Cardiac septum (tissue), 1 donor: ENCODE results near the gene CDH5. TPM values are rescaled to one million over a fixed set of nuclear protein-coding genes. Genes with fewer than 3 reads are reported as not detected.
"Not testable (repeated sequence)": the region's sequence is repeated elsewhere in the genome, so short reads cannot be mapped to it uniquely, and the experiment has no call there.

Experiments used
- DNase-seq: peaks from one replicate; pipeline ENCODE4 v3.0.0-alpha.2; 2020; ENCODE audit warnings: low spot score
- intact Hi-C: fragments of 100-400 bp; cut with DNase I; formaldehyde crosslinking; loops from one replicate; pipeline ENCODE4 v1.14.0; 2022
- long read RNA-seq: library from polyadenylated mRNA; unstranded; transcript quantifications from one replicate; pipeline ENCODE4 v2.0.0, GENCODE V29; 2021
- total RNA-seq: library from RNA; stranded (reverse); fragmentation: NEBNext Ultra II Directional; extraction: Animal tissue kit (Norgen Biotek cat#: 25700); gene quantifications from one replicate; pipeline ENCODE4 v1.2.1, GENCODE V29; 2021
- donor health status: DM: no; HTN: no; CAD: no.

Gene CDH5
- total RNA-seq, result 51.9 TPM
- long read RNA-seq, full-length matches to known transcripts, result 15 of 68 reads
- long read RNA-seq, partial matches to known transcripts, result 52 of 68 reads
- long read RNA-seq, other reads (novel, unspliced or antisense), result 1 of 68 reads

DNA sequence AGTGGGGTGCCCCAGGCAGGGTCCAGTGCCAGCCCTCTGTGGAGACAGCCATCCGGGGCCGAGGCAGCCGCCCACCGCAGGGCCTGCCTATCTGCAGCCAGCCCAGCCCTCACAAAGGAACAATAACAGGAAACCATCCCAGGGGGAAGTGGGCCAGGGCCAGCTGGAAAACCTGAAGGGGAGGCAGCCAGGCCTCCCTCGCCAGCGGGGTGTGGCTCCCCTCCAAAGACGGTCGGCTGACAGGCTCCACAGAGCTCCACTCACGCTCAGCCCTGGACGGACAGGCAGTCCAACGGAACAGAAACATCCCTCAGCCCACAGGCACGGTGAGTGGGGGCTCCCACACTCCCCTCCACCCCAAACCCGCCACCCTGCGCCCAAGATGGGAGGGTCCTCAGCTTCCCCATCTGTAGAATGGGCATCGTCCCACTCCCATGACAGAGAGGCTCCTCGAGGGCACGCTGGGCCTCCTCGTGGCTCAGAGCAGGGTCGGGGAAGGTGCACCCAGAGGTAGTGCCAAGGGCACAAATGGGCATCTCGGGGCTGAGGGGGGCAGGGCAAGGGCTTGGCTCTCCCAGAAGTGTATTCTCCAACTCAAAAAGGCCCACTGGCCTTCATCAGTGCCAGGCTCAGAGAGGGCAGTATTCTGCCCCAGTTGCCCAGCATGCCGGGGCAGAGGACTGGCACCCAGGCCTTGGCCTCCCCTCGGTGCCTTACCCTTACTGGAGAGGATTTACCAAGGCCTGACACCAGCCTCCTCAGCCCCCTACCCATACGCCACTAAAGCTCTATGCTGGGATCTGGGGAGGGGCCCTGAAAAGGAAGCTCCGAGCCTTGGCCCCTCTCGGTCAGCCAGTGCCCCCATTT lies at the start of gene CDH5:
Gene CDH5, plus strand, starts transcription at position 259 of the 867 bp plus-strand sequence. CDS start 12,647 bp downstream, outside the sequence.
- intact Hi-C loops, result no loop called here

GRCh38 chr16:66318505-66318904 lies 48.0 kb upstream of the CDH5 start:
- no peak for DNase-seq
- intact Hi-C loops, result no loop called here

More for the DNA sequence above, at the start of gene CDH5:
- DNase-seq, result peak; percentile 86

DNA sequence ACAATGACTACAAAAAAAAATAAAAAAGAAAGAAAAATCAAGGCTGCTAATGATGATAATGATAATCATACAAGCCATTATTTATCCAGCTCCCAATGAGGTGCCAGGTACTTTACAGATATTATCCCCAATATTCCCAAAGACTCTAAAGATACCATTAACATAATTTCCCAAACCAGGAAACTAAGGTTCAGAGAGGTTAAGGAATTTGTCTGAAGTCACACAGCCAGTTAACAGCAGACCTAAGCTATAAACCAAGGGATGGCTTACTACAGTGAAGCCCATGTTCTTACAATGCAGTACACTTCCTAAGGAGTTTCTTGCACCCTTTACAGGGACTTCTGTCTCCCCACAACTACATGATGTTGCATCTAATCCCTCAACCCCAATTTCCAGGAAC lies 45.7 kb upstream of the CDH5 start:
- no peak for DNase-seq
- intact Hi-C loops, result no loop called here

DNA sequence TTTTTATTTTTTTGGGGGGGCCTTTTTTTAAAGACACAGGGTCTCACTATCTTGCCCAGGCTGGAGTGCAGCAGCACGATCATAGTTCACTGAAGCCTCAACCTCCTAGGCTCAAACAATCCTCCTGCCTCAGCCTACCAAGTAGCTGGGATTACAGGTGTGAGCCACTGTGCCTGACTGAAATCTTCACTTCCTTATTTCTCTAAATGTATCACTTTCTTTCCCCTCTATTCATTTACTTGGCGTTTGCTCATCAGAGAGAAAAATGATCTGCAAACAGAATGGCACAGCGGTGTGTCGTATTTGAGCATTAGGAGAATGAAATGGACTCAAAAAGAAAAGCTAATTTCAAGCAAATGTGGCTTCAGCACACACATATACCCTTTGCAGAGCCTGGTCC lies 44.3 kb upstream of the CDH5 start:
- intact Hi-C loops, result no loop called here
- DNase-seq, result no peak

DNA sequence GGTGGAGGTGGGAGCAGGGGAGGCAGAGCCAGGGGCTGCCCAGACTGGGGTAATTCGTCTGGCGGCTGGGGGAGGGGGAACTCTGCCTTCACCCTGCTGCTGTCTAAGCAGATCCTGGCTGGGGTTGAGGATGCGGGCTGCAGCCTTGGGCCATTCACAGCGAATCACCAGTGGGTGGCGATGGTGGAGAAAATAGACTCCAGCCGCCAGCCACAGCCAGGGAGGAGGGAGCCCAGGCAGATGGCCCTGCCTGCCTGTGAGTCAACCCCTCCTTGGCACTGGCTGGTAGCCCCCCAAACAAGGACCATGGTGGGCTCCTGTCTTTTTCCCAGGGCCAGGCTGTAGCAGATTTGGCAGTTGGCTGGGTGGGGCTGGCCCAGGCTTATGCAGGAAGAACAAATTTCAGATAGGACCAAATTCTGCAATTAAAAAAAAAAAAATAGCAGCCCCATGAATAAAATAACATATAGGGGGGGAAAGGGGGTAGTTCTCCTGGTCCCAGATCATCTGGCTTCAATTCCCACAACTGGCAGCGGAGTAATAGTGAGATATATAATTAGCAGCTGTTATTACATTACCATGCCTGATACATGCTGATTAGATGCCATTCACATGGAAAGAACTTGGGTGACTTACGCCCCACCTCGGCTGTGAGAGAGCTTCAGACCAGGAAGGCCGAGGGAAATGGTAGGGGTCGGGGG lies 41.5 kb upstream of the CDH5 start:
- intact Hi-C loops, result no loop called here
- DNase-seq, result no peak

DNA sequence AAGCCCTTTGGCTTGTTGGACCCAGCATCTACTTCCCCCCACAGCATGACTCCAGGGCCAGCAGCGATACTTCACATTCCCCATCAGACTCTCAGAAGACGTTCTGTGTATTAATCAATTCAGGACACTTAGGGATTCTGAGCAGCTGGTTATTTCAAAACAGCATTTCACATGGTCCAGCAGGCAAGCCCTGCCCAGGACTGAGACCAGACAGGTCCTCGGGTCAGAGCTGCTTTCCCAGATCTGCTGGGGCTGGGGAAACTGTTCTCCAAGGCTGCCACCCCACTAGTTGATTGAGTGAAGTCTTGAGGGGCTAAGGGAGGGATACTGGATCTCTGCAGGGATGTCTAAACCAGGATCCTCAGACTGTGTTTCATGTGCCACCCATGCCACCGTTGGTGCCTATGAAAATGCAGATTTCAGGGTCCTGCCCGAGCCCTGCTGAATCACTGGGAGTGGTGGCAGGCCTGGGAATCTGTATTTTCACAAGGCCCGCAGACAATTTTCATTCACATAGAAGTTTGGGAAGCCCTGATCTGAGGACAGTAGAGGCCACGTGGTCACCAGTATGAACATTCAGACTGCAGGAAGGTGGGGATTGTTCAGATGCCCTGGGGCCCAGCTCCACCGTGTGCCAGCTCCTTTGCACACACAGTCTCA lies 40.6 kb upstream of the CDH5 start:
- intact Hi-C loops, result no loop called here

GRCh38 chr16:66326991-66327513 lies 39.4 kb upstream of the CDH5 start:
- intact Hi-C loops, result no loop called here
- no peak for DNase-seq

More for the DNA sequence above, 40.6 kb upstream of the CDH5 start:
- no peak for DNase-seq

DNA sequence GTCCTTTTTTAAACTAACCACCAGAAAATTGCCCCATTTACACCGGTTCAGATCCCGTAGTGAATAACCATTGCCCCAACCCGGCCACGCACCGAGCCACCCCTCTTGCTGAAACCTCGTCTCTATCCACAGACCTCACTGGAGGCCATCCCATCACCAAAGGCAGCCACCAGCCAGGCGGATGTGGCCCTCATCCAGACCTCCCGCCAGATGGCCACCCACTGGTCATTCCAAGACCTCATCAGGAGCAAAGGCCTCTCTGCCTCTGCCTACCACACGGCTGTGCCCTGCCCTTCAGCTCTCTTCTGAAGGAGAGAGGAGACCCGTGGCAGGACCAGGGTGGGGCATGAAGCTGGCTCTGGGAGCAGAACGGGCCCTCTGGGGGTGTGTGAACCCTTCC lies 38.2 kb upstream of the CDH5 start:
- intact Hi-C loops, result no loop called here
- DNase-seq, result no peak

DNA sequence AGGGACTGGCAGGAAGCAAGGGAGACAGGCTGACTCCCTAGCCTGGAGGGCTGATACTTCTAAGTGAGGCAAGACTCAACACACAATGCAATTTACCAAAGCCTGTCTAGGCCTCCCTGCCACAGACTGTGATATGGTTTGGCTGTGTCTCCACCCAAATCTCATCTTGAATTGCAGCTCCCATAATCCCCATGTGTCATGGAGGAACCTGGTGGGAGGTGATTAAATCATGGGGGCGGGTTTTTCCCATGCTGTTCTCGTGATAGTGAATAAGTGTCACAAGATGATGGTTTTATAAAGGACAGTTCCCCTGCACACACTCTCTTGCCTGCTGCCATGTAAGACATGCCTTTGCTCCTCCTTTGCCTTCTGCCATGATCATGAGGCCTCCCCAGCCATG lies 35.0 kb upstream of the CDH5 start:
- intact Hi-C loops, DNase-seq: not testable (repeated sequence)

- DNase-seq, result no peak
- intact Hi-C loops, result no loop called here
Observed at GRCh38 chr16:66332634-66333610, 33.6 kb upstream of the CDH5 start.

- no peak for DNase-seq
- intact Hi-C loops, result no loop called here
Observed at GRCh38 chr16:66334853-66335574, 31.5 kb upstream of the CDH5 start.

DNA sequence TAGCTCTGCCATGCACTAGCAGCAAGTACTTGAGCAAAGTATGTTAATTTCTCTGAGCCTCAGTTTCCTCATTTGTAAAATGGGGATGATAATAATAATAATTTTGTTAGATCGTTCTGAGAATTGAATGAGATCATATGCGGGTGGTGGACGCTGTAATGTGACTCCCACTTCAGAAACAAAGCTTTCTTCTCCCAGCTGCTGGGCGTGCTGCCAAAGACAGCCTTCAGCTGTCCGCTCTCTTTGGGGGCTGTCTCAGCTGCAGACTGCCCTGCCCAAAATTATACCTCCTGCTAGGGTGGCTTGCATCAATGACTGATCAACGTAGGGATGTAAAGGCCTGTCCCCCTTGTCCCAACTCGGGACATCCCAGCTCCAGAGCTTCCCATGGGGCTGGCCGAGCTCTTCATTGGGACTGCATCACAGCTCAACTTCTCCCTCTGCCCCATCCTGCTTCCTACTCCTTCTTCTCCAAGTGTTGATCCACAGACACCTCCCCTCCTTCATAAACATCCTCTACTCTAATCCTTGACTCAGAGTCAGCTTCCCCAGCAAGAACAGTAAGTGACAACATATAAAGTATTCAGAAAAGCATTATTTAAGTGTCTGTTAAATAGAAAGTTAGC lies 30.7 kb upstream of the CDH5 start:
- intact Hi-C loops, result no loop called here
- no peak for DNase-seq

GRCh38 chr16:66337463-66338188 lies 28.9 kb upstream of the CDH5 start:
- no peak for DNase-seq
- intact Hi-C loops, result no loop called here

DNA sequence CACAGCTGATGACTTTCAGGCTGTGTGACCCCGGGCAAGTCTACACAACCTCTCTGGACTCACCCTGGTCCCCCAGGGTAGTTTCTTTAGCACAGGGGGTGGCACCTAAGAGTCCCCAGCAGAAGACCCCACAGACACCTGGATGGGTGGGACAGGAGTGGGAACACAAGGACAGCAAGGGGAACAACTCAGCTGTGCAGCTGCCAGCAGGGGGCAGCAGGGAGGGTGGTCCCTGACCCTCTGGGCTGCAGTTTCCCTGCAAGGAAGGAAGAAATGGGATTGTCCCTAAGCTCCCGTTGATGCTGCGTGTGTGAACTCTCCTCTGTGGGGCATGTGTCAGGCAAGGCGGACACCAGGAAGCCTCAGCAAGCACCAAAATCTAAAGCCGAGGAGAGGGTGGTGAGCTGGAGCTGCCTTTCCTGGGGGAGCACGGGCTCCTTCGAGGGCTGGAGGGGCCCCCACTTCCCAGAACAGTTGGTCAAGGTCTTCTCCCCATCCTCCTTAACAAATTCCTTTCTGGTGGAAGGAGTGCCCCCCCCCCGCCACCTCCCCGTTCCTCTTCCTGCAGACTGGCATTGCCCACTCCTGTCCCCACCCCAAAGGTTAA lies 24.1 kb upstream of the CDH5 start:
- intact Hi-C loops, result loop anchor here (5.0 to 10.0 kb wide), 2 partner anchors 68 to 140 kb away; no protein-coding TSS in a partner anchor
- DNase-seq, result no peak

- DNase-seq, result no peak
- intact Hi-C loops, result loop anchor here (5.0 to 10.0 kb wide), 2 partner anchors 70 to 138 kb away; no protein-coding TSS in a partner anchor
Observed at GRCh38 chr16:66344533-66345145, 21.9 kb upstream of the CDH5 start.

DNA sequence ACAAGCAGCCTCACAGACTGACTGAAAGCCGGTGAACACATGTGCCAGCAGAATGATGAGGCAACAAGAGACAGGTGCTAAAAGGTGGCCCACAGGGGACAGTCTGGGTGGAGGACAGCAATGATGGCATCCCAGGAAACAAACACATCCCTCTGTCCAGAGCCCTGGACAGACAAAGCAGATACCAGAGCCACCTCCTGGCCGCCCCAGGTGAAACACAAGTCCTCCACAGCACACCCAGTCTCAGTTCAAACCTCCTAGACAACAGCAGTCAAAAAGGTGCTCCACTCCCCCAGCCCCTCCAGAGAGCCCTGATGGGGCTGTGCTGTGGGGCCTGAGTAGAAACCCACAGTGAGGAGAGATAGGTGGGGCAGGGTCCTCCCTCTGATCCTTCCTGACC lies 20.3 kb upstream of the CDH5 start:
- intact Hi-C loops, result loop anchor here (10.0 kb wide), 1 partner anchor 71 kb away; no protein-coding TSS in a partner anchor
- no peak for DNase-seq
